Type B pancreatic cell (in vitro differentiated cells): ENCODE results near the gene POMGNT1. TPM values are rescaled to one million over a fixed set of nuclear protein-coding genes. Genes with fewer than 3 reads are reported as not detected.
"Not testable (repeated sequence)": the region's sequence is repeated elsewhere in the genome, so short reads cannot be mapped to it uniquely, and the experiment has no call there.

Experiments used
- DNase-seq: peaks from one replicate; pipeline ENCODE4 v3.0.0; 2021; ENCODE audit warnings: mixed read lengths; ENCODE audit not compliant: unreplicated experiment; ENCODE audit errors: extremely low spot score
- H3K27ac Mint-ChIP-seq: 2 replicates; pipeline ENCODE4 v1.8.0; 2021; ENCODE audit warnings: mild to moderate bottlenecking, mixed read lengths
- H3K27me3 Mint-ChIP-seq: 2 replicates; pipeline ENCODE4 v1.8.0; 2021; ENCODE audit warnings: mixed read lengths
- H3K36me3 Mint-ChIP-seq: 2 replicates; pipeline ENCODE4 v1.8.0; 2021; ENCODE audit warnings: mixed read lengths
- H3K4me1 Mint-ChIP-seq: one replicate; pipeline ENCODE4 v1.8.0; 2021; ENCODE audit warnings: mixed read lengths; ENCODE audit not compliant: unreplicated experiment
- H3K4me3 Mint-ChIP-seq: 2 replicates; pipeline ENCODE4 v1.8.0; 2021; ENCODE audit warnings: mild to moderate bottlenecking, mixed read lengths
- H3K9me3 Mint-ChIP-seq: 2 replicates; pipeline ENCODE4 v1.8.0; 2021; ENCODE audit warnings: mixed read lengths
- CTCF ChIP-seq: fragments of 200-600 bp; sonication (generic); conservative IDR thresholded peaks from 2 replicates; pipeline ENCODE4 v1.5.0; 2021; ENCODE audit warnings: antibody characterized with exemption, mild to moderate bottlenecking
- long read RNA-seq: library from polyadenylated mRNA; unstranded; transcript quantifications from one replicate; pipeline ENCODE4 v2.0.0, GENCODE V29; 2020
- total RNA-seq: library from RNA; stranded (reverse); gene quantifications from 2 replicates; pipeline ENCODE4 v1.2.1, GENCODE V29; 2021; ENCODE audit warnings: low replicate concordance

The POMGNT1 gene
- 50.7 and 74.0 TPM in 2 replicates for total RNA-seq
- long read RNA-seq, partial matches to known transcripts = 26 of 30 reads
- long read RNA-seq, other reads (novel, unspliced or antisense) = 4 of 30 reads

GRCh38 chr1:46197964-46198811 lies at the start of gene POMGNT1:
POMGNT1 (minus strand) TSS chr1:46198434; CDS start chr1:46197821, 613 bp downstream.
- Mint-ChIP-seq H3K36me3 (peaks cover 7% of the 10 kb centered on the region), H3K27ac (peak within 1 kb of the TSS; percentile 68), H3K4me3 (peak within 1 kb of the TSS; percentile 87), H3K27me3 (no peaks in the 10 kb centered on the region), H3K4me1 (peaks cover 11% of the 10 kb centered on the region), H3K9me3 (no peaks in the 10 kb centered on the region)
- TF ChIP-seq CTCF = no peak
- DNase-seq = peak; percentile 80

GRCh38 chr1:46247436-46248121 lies 49.3 kb upstream of the POMGNT1 start, which contains the start of gene RAD54L:
RAD54L (plus strand) TSS chr1:46247763; CDS start chr1:46248406, 643 bp downstream.
- peak; percentile 95 for DNase-seq
- Mint-ChIP-seq H3K27ac (peak within 1 kb of the TSS; percentile 96), H3K4me3 (peak within 1 kb of the TSS; percentile 97), H3K9me3 (no peaks in the 10 kb centered on the region), H3K27me3 (no peaks in the 10 kb centered on the region), H3K36me3 (peaks cover 9% of the 10 kb centered on the region), H3K4me1 (peaks cover 15% of the 10 kb centered on the region)
- no peak for TF ChIP-seq CTCF

- H3K27ac Mint-ChIP-seq = peak overlapping the region; percentile 96
- H3K9me3 Mint-ChIP-seq = no peaks in the 10 kb centered on the region
- H3K36me3 Mint-ChIP-seq = peaks cover under 1% of the 10 kb centered on the region
- H3K4me3 Mint-ChIP-seq = peak overlapping the region; percentile 97
- peaks cover 15% of the 10 kb centered on the region for H3K4me1 Mint-ChIP-seq
- H3K27me3 Mint-ChIP-seq = no peaks in the 10 kb centered on the region
- TF ChIP-seq CTCF = peak; percentile 24
- DNase-seq = peak; percentile 76
These were observed 48.6 kb upstream of the POMGNT1 start for GRCh38 chr1:46246548-46247435.

- not testable (repeated sequence) for DNase-seq, H3K27me3 Mint-ChIP-seq, H3K9me3 Mint-ChIP-seq, H3K4me3 Mint-ChIP-seq, H3K36me3 Mint-ChIP-seq
- H3K4me1 Mint-ChIP-seq = peaks cover 15% of the 10 kb centered on the region
- peak overlapping the region; percentile 96 for H3K27ac Mint-ChIP-seq
These were observed 47.9 kb upstream of the POMGNT1 start for GRCh38 chr1:46246136-46246535.

GRCh38 chr1:46244656-46245371 lies 46.6 kb upstream of the POMGNT1 start:
- TF ChIP-seq CTCF = peak; percentile 57
- no peak for DNase-seq
- Mint-ChIP-seq H3K9me3 (no peaks in the 10 kb centered on the region), H3K4me1 (peaks cover 15% of the 10 kb centered on the region), H3K27me3 (no peaks in the 10 kb centered on the region), H3K4me3 (no peak overlapping the region), H3K36me3 (no peaks in the 10 kb centered on the region), H3K27ac (no peak overlapping the region)

GRCh38 chr1:46243831-46244230 lies 45.6 kb upstream of the POMGNT1 start:
- peaks cover 15% of the 10 kb centered on the region for H3K4me1 Mint-ChIP-seq
- H3K4me3 Mint-ChIP-seq, DNase-seq, H3K27me3 Mint-ChIP-seq, H3K9me3 Mint-ChIP-seq, H3K36me3 Mint-ChIP-seq, H3K27ac Mint-ChIP-seq: not testable (repeated sequence)
